CD14-positive monocyte (primary cell): ENCODE measurements around the gene TTC21A. TPM values are rescaled to one million over a fixed set of nuclear protein-coding genes. Genes with fewer than 3 reads are reported as not detected.

Experiments used
- DNase-seq, 3 donors: peaks; one replicate each; pipeline ENCODE4 v3.0.0-alpha.2; 2011 to 2022
- H2AFZ ChIP-seq: 2 replicates; pipeline ENCODE4 v1.6.0; 2012; ENCODE audit warnings: mild to moderate bottlenecking, low read depth, low read length, inconsistent platforms; ENCODE audit not compliant: insufficient read depth, poor library complexity, severe bottlenecking
- H3K27ac ChIP-seq, 2 donors: 1 replicate in 1 of 2; 2 replicates in 1 of 2; pipeline ENCODE4 v1.5.1; 2012 to 2013; ENCODE audit warnings: low read length in 2 of 2, control low read depth in 1 of 2, inconsistent platforms in 1 of 2, low read depth in 1 of 2, mild to moderate bottlenecking in 1 of 2
- H3K27me3 ChIP-seq, 2 donors: one replicate each; pipeline versions ENCODE4 v1.6.0 to v1.6.1; 2011 to 2013; ENCODE audit warnings: low read length in 2 of 2; ENCODE audit not compliant: control insufficient read depth in 2 of 2, insufficient read depth in 2 of 2
- H3K36me3 ChIP-seq, 2 donors: replicated peaks in 1 of 2; 1 replicate in 1 of 2; 2 replicates in 1 of 2; pipeline versions ENCODE4 v1.5.1 to v1.6.1; 2012 to 2013; ENCODE audit warnings: low read length in 2 of 2, control low read depth in 1 of 2, inconsistent platforms in 1 of 2, mild to moderate bottlenecking in 1 of 2; ENCODE audit not compliant: insufficient read depth in 2 of 2, control insufficient read depth in 1 of 2
- H3K4me1 ChIP-seq, 2 donors: 1 replicate in 1 of 2; 2 replicates in 1 of 2; pipeline versions ENCODE4 v1.5.1 to v1.6.1; 2012 to 2013; ENCODE audit warnings: low read length in 2 of 2, control low read depth in 1 of 2, inconsistent platforms in 1 of 2, mild to moderate bottlenecking in 1 of 2, moderate library complexity in 1 of 2; ENCODE audit not compliant: insufficient read depth in 2 of 2, control insufficient read depth in 1 of 2
- H3K4me2 ChIP-seq: replicated peaks from 2 replicates; pipeline ENCODE3; 2012; ENCODE audit warnings: low read length, moderate library complexity, mild to moderate bottlenecking; ENCODE audit not compliant: poor library complexity, severe bottlenecking; ENCODE audit errors: extremely low read depth
- H3K4me3 ChIP-seq, 3 experiments: fragments of 200-600 bp in 1 of 3; sonication (generic) in 1 of 3; replicated peaks in 1 of 3; 1 replicate in 2 of 3; 2 replicates in 1 of 3; pipeline ENCODE4 v1.5.1; 2011 to 2013; ENCODE audit warnings: low read length in 3 of 3, mild to moderate bottlenecking in 3 of 3, control low read depth in 2 of 3, low read depth in 2 of 3, inconsistent platforms in 1 of 3, moderate library complexity in 1 of 3
- H3K79me2 ChIP-seq: 2 replicates; pipeline ENCODE4 v1.6.0; 2012; ENCODE audit warnings: mild to moderate bottlenecking, control low read depth, inconsistent platforms, low read length, moderate library complexity; ENCODE audit not compliant: insufficient read depth
- H3K9ac ChIP-seq: 2 replicates; pipeline ENCODE4 v1.6.0; 2017; ENCODE audit warnings: low read length, mild to moderate bottlenecking; ENCODE audit not compliant: insufficient read depth, poor library complexity, severe bottlenecking
- H3K9me3 ChIP-seq, 2 donors: replicated peaks in 1 of 2; 1 replicate in 1 of 2; 2 replicates in 1 of 2; pipeline versions ENCODE4 v1.5.1 to v1.6.1; 2012 to 2013; ENCODE audit warnings: low read length in 2 of 2, control low read depth in 1 of 2; ENCODE audit not compliant: control insufficient read depth in 1 of 2, insufficient read depth in 1 of 2
- H4K20me1 ChIP-seq: 2 replicates; pipeline ENCODE4 v1.6.0; 2012; ENCODE audit warnings: mild to moderate bottlenecking, low read length, control low read depth, moderate library complexity; ENCODE audit not compliant: insufficient read depth
- H3K27ac Mint-ChIP-seq, 7 donors: one replicate each; pipeline ENCODE4 v1.8.0; 2020; ENCODE audit warnings: mild to moderate bottlenecking in 7 of 7, mixed read lengths in 7 of 7, moderate library complexity in 6 of 7, inconsistent platforms in 2 of 7
- H3K27me3 Mint-ChIP-seq, 3 donors: one replicate each; pipeline ENCODE4 v1.8.0; 2021 to 2022; ENCODE audit warnings: low read depth in 3 of 3, mild to moderate bottlenecking in 3 of 3, mixed read lengths in 3 of 3, moderate library complexity in 3 of 3, inconsistent platforms in 1 of 3
- H3K36me3 Mint-ChIP-seq, 2 donors: one replicate each; pipeline ENCODE4 v1.8.0; 2020; ENCODE audit warnings: mixed read lengths in 2 of 2, inconsistent platforms in 1 of 2, mild to moderate bottlenecking in 1 of 2
- H3K4me1 Mint-ChIP-seq: one replicate; pipeline ENCODE4 v1.8.0; 2020; ENCODE audit warnings: mild to moderate bottlenecking, mixed read lengths
- H3K4me3 Mint-ChIP-seq, 2 donors: one replicate each; pipeline ENCODE4 v1.8.0; 2020; ENCODE audit warnings: mild to moderate bottlenecking in 2 of 2, mixed read lengths in 2 of 2, moderate library complexity in 1 of 2
- H3K9me3 Mint-ChIP-seq, 7 donors: one replicate each; pipeline ENCODE4 v1.8.0; 2020 to 2022; ENCODE audit warnings: mixed read lengths in 7 of 7, mild to moderate bottlenecking in 6 of 7, moderate library complexity in 6 of 7, inconsistent platforms in 2 of 7
- CTCF ChIP-seq: fragments of 200-600 bp; IDR thresholded peaks from one replicate; pipeline ENCODE4 v1.8.0; 2022; ENCODE audit warnings: antibody characterized with exemption, mild to moderate bottlenecking
- WGBS: methylation state at CpG from one replicate; pipeline ENCODE4 v1.1.5; 2013; ENCODE audit warnings: missing lambda C conversion rate; ENCODE audit not compliant: insufficient coverage; 5-methylcytosine and 5-hydroxymethylcytosine counted together
- intact Hi-C, 2 donors: fragments of 100-400 bp; cut with micrococcal nuclease; formaldehyde crosslinking; loops; one replicate each; pipeline versions ENCODE4 v1.15.0 to v1.15.1; 2023
- polyA plus RNA-seq, 3 donors: library from polyadenylated mRNA; depleted of rRNA in 1 of 3; unstranded in 2 of 3; stranded (reverse) in 1 of 3; fragments of 300-500 nt in 2 of 3; fragments of >200 nt in 1 of 3; fragmentation: Illumina TruSeq in 2 of 3; gene quantifications; 1 replicate in 2 of 3; 2 replicates in 1 of 3; pipeline ENCODE4 v1.2.3, GENCODE V29; 2012 to 2021

Gene TTC21A
- polyA plus RNA-seq, 3 donors = 0.67 to 12.9 (median 2.2) TPM

- Mint-ChIP-seq H3K36me3 (peaks cover 43 to 45% of the 10 kb centered on the region in 2 donors), H3K27me3 (peaks cover 0 to 7% (median 6%) of the 10 kb centered on the region in 3 donors), H3K4me1 (peaks cover 49% of the 10 kb centered on the region), H3K27ac (peak overlapping the region in 3 of 7 donors; percentile 54 to 68 (median 60)), H3K4me3 (no peak overlapping the region), H3K9me3 (no peaks in the 10 kb centered on the region)
- peak; percentile 25 for TF ChIP-seq CTCF
- H3K36me3 ChIP-seq = peaks cover 29 to 41% of the 10 kb centered on the region in 2 donors
- peaks cover 49% of the 10 kb centered on the region for H3K79me2 ChIP-seq
- peaks cover 20 to 33% of the 10 kb centered on the region in 2 donors for H3K4me1 ChIP-seq
- H2AFZ ChIP-seq = no peak overlapping the region
- intact Hi-C loops = loop anchor here in 1 of 2 donors (10.0 kb wide), 1 partner anchor 181 kb away; the partner anchor contains the start of gene CX3CR1
- no peaks in the 10 kb centered on the region for H3K27me3 ChIP-seq
- H3K27ac ChIP-seq = peak overlapping the region in 1 of 2 donors; percentile 39
- H4K20me1 ChIP-seq = peaks cover 82% of the 10 kb centered on the region
- no peak overlapping the region for H3K9ac ChIP-seq
- WGBS = 100% methylated on average over 3 of the region's 4 CpGs
- H3K4me2 ChIP-seq = no peak overlapping the region
- no peak for DNase-seq
- H3K4me3 ChIP-seq = no peak overlapping the region
- no peaks in the 10 kb centered on the region for H3K9me3 ChIP-seq
Measured at GRCh38 chr3:39103324-39103693, 4.2 kb upstream of the TTC21A start.

- no peaks in the 10 kb centered on the region for H3K9me3 Mint-ChIP-seq
- peak overlapping the region in 5 of 7 donors; percentile 41 to 68 (median 50) for H3K27ac Mint-ChIP-seq
- peaks cover 0 to 7% (median 6%) of the 10 kb centered on the region in 3 donors for H3K27me3 Mint-ChIP-seq
- Histone ChIP-seq H4K20me1 (peaks cover 76% of the 10 kb centered on the region), H3K4me1 (peaks cover 27 to 40% of the 10 kb centered on the region in 2 donors), H3K27ac (peak overlapping the region in 1 of 2 donors; percentile 39), H3K79me2 (peaks cover 49% of the 10 kb centered on the region), H3K4me2 (no peak overlapping the region), H3K9me3 (no peaks in the 10 kb centered on the region), H2AFZ (no peak overlapping the region), H3K36me3 (peaks cover 23 to 34% of the 10 kb centered on the region in 2 donors), H3K9ac (no peak overlapping the region), H3K27me3 (no peaks in the 10 kb centered on the region), H3K4me3 (no peak overlapping the region)
- H3K4me3 Mint-ChIP-seq = no peak overlapping the region
- no peak for TF ChIP-seq CTCF
- no peak for DNase-seq
- intact Hi-C loops = loop anchor here in 1 of 2 donors (10.0 kb wide), 1 partner anchor 181 kb away; the partner anchor contains the start of gene CX3CR1
- peaks cover 36 to 38% of the 10 kb centered on the region in 2 donors for H3K36me3 Mint-ChIP-seq
- WGBS = 98% methylated on average over 6 of the region's 6 CpGs
- peaks cover 55% of the 10 kb centered on the region for H3K4me1 Mint-ChIP-seq
Measured at GRCh38 chr3:39103791-39104552, 3.5 kb upstream of the TTC21A start.
